Panc1 (cell line): ENCODE measurements around the gene AFDN. TPM values are rescaled to one million over a fixed set of nuclear protein-coding genes. Genes with fewer than 3 reads are reported as not detected.

Experiments
- ATAC-seq: fragments of 200-7000 bp; cut with Tn5 transposase; 2 replicates; pipeline ENCODE4 v1.9.1; 2020; ENCODE audit warnings: mild to moderate bottlenecking, moderate library complexity
- BruUV-seq: library from RNA; stranded (reverse); fragments of 400-500 nt; replicated peaks from 2 replicates; lab custom pipeline; 2021; lab: Mats Ljungman, UMichigan
- CTCF ChIA-PET: fragments of 300-600 bp; sonication (Branson Sonifier 250); formaldehyde crosslinking; loops from one replicate; lab custom pipeline; 2022; ENCODE audit warnings: antibody characterized with exemption; lab: Charles Lee
- POLR2A ChIA-PET: fragments of 300-600 bp; sonication (Branson Sonifier 250); formaldehyde crosslinking; loops from one replicate; lab custom pipeline; 2022; ENCODE audit warnings: antibody characterized with exemption; lab: Charles Lee
- DNase-seq: peaks from one replicate; pipeline ENCODE4 v3.0.0-alpha.2; 2010; ENCODE audit warnings: low read depth, low spot score
- H3K27ac ChIP-seq: 2 replicates; pipeline ENCODE4 v1.5.1; 2011; ENCODE audit warnings: mild to moderate bottlenecking, low read length, inconsistent platforms
- H3K27me3 ChIP-seq: fragments of 200-500 bp; sonication (Bioruptor generic); 2 replicates; pipeline ENCODE4 v1.6.0; 2014; ENCODE audit warnings: low read length, inconsistent platforms; ENCODE audit not compliant: control insufficient read depth, insufficient read depth
- H3K36me3 ChIP-seq: fragments of 200-500 bp; sonication (Bioruptor generic); 2 replicates; pipeline ENCODE4 v1.5.1; 2014; ENCODE audit warnings: inconsistent platforms, mild to moderate bottlenecking, low read length, moderate library complexity; ENCODE audit not compliant: control insufficient read depth, insufficient read depth
- H3K4me1 ChIP-seq: 2 replicates; pipeline ENCODE4 v1.5.1; 2011; ENCODE audit warnings: inconsistent platforms, mild to moderate bottlenecking, low read length, moderate library complexity; ENCODE audit not compliant: control insufficient read depth, insufficient read depth
- H3K4me3 ChIP-seq, 2 experiments: 2 replicates each; pipeline ENCODE4 v1.5.1; 2011 to 2012; ENCODE audit warnings: low read depth in 2 of 2, low read length in 2 of 2, mild to moderate bottlenecking in 2 of 2, inconsistent platforms in 1 of 2, moderate library complexity in 1 of 2
- H3K9me3 ChIP-seq: fragments of 200-500 bp; sonication (Bioruptor generic); 2 replicates; pipeline ENCODE4 v1.5.1; 2014; ENCODE audit warnings: low read depth, mild to moderate bottlenecking, inconsistent platforms, low read length, moderate library complexity; ENCODE audit not compliant: control insufficient read depth, insufficient read depth
- POLR2AphosphoS5 ChIP-seq: IDR thresholded peaks from 2 replicates; pipeline ENCODE4 v1.6.1; 2012; ENCODE audit warnings: mild to moderate bottlenecking, low read depth, low read length, moderate library complexity
- SIN3A ChIP-seq: IDR thresholded peaks from 2 replicates; pipeline ENCODE4 v1.6.1; 2012; ENCODE audit warnings: low read depth, mild to moderate bottlenecking, low read length, moderate library complexity, borderline replicate concordance; ENCODE audit not compliant: insufficient read depth
- TCF7L2 ChIP-seq: IDR thresholded peaks from 2 replicates; pipeline ENCODE4 v1.6.1; 2011; ENCODE audit warnings: mild to moderate bottlenecking, low read depth, low read length, inconsistent platforms
- in situ Hi-C: cut with HindIII; loops from 2 replicates; pipeline ENCODE4 v1.10.0; 2016; ENCODE audit warnings: low sequenced_read_pairs, low pct_unique_long_range_greater_than_20kb
- intact Hi-C: fragments of 100-400 bp; cut with micrococcal nuclease; formaldehyde crosslinking; loops from one replicate; pipeline ENCODE4 v1.10.0; 2022; ENCODE audit not compliant: unreplicated experiment
- total RNA-seq: library from RNA; stranded (reverse); gene quantifications from one replicate; pipeline ENCODE4 v1.2.1, GENCODE V29; 2021; ENCODE audit not compliant: unreplicated experiment
- TF ChIP-seq, protein P1 (sequence below), 2 experiments: IDR thresholded peaks; 2 replicates each; pipeline ENCODE4 v1.6.1; 2011 to 2012; ENCODE audit warnings: low read depth in 2 of 2, control low read depth in 1 of 2, low read length in 1 of 2, mild to moderate bottlenecking in 1 of 2, moderate library complexity in 1 of 2; ENCODE audit not compliant: insufficient read depth in 1 of 2
- TF ChIP-seq, protein P2 (sequence below): fragments of 450-650 bp; IDR thresholded peaks from 2 replicates; pipeline ENCODE4 v1.5.1; 2017; ENCODE audit warnings: mild to moderate bottlenecking

Gene AFDN
- total RNA-seq, 1 experiment from 2014 or later, result 143 TPM

DNA sequence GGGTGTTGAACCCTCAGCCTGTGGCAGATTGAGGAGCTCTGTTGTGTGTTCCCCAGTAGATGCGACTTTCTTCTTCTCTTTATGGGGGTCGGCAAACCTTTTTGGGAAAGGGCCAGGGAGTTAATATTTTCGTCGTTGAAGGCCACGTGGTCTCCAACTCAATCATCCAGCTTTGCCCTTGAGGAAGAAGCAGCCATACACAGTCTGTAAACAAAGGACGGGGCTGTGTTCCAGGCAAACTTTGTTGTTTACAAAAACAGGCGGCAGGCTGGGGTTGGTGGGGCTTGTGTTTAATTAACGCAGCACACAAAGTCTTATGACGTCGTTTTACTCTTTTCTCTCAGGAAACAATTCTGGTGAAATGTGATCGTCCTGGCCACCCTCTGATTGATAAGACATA, 190.9 kb downstream of the AFDN start:
- ChIA-PET CTCF (no interaction called here), POLR2A (no interaction called here)
- H3K27ac ChIP-seq, result no peak overlapping the region
- no peaks in the 10 kb centered on the region for H3K36me3 ChIP-seq
- intact Hi-C loops, result no loop called here
- no peaks in the 10 kb centered on the region for H3K27me3 ChIP-seq
- H3K4me1 ChIP-seq, result peaks cover 8% of the 10 kb centered on the region
- BruUV-seq, result no TSS peak
- no peak overlapping the region for H3K4me3 ChIP-seq
- DNase-seq, result no peak
- no peaks in the 10 kb centered on the region for H3K9me3 ChIP-seq
- in situ Hi-C loops, result no loop called here
- ATAC-seq, result no peak
- TF ChIP-seq SIN3A (no peak), TCF7L2 (no peak)
- TF ChIP-seq, protein P1, sequence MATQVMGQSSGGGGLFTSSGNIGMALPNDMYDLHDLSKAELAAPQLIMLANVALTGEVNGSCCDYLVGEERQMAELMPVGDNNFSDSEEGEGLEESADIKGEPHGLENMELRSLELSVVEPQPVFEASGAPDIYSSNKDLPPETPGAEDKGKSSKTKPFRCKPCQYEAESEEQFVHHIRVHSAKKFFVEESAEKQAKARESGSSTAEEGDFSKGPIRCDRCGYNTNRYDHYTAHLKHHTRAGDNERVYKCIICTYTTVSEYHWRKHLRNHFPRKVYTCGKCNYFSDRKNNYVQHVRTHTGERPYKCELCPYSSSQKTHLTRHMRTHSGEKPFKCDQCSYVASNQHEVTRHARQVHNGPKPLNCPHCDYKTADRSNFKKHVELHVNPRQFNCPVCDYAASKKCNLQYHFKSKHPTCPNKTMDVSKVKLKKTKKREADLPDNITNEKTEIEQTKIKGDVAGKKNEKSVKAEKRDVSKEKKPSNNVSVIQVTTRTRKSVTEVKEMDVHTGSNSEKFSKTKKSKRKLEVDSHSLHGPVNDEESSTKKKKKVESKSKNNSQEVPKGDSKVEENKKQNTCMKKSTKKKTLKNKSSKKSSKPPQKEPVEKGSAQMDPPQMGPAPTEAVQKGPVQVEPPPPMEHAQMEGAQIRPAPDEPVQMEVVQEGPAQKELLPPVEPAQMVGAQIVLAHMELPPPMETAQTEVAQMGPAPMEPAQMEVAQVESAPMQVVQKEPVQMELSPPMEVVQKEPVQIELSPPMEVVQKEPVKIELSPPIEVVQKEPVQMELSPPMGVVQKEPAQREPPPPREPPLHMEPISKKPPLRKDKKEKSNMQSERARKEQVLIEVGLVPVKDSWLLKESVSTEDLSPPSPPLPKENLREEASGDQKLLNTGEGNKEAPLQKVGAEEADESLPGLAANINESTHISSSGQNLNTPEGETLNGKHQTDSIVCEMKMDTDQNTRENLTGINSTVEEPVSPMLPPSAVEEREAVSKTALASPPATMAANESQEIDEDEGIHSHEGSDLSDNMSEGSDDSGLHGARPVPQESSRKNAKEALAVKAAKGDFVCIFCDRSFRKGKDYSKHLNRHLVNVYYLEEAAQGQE (IDR thresholded peaks at IDR 0.05; ENCODE audit: insufficient read depth in 1 of 2, low read depth in 2 of 2, low read length in 1 of 2), result no peak

DNA sequence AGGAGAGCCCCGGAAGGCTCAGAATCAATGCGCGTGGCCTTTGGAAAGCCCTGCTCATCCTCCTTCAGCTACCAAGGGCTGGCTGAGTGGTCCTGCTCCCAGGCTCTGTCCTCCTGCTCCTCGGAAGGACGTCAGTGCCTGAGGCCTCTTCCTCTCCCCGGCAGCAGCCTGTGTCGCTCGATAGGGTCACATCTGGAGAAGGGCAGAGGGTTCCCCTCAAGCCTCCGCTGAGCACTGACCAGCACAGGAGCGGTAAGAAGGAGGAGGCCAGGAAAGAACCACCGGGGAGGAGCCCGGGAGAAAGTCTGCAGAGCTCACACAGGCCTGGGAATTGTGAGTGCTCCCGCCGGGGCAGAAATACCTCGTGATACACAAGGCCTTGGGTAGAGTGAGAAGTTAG, 192.0 kb downstream of the AFDN start:
- Histone ChIP-seq H3K9me3 (no peaks in the 10 kb centered on the region), H3K36me3 (no peaks in the 10 kb centered on the region), H3K4me1 (peaks cover 13% of the 10 kb centered on the region), H3K27ac (no peak overlapping the region), H3K27me3 (no peaks in the 10 kb centered on the region), H3K4me3 (no peak overlapping the region)
- TF ChIP-seq TCF7L2 (no peak), SIN3A (no peak), POLR2AphosphoS5 (no peak)
- TF ChIP-seq, protein P2, sequence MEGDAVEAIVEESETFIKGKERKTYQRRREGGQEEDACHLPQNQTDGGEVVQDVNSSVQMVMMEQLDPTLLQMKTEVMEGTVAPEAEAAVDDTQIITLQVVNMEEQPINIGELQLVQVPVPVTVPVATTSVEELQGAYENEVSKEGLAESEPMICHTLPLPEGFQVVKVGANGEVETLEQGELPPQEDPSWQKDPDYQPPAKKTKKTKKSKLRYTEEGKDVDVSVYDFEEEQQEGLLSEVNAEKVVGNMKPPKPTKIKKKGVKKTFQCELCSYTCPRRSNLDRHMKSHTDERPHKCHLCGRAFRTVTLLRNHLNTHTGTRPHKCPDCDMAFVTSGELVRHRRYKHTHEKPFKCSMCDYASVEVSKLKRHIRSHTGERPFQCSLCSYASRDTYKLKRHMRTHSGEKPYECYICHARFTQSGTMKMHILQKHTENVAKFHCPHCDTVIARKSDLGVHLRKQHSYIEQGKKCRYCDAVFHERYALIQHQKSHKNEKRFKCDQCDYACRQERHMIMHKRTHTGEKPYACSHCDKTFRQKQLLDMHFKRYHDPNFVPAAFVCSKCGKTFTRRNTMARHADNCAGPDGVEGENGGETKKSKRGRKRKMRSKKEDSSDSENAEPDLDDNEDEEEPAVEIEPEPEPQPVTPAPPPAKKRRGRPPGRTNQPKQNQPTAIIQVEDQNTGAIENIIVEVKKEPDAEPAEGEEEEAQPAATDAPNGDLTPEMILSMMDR, result no peak
- TF ChIP-seq, protein P1 (IDR thresholded peaks at IDR 0.05; ENCODE audit: insufficient read depth in 1 of 2, low read depth in 2 of 2, low read length in 1 of 2), result no peak
- ATAC-seq, result no peak
- DNase-seq, result no peak
- in situ Hi-C loops, result no loop called here
- ChIA-PET CTCF (no interaction called here), POLR2A (no interaction called here)
- intact Hi-C loops, result no loop called here
- BruUV-seq, result no TSS peak
